Iris pigment epithelial cell (primary cell): ENCODE measurements around the gene CALML5.
A peak's percentile ranks its signal among the peaks of the same experiment; 100 is the strongest.

ENCODE experiments used
- DNase-seq: peaks from one replicate; pipeline ENCODE4 v3.0.0-alpha.2; 2011; ENCODE audit warnings: low read depth

Gene CALML5, protein sequence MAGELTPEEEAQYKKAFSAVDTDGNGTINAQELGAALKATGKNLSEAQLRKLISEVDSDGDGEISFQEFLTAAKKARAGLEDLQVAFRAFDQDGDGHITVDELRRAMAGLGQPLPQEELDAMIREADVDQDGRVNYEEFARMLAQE

GRCh38 chr10:5499493-5500140, at the start of gene CALML5:
Gene CALML5 (minus strand): TSS chr10:5499570. CDS start chr10:5499438, 132 bp downstream.
- no peak for DNase-seq

- no peak for DNase-seq
Observed at GRCh38 chr10:5547931-5548660, 48.7 kb upstream of the CALML5 start.

DNA sequence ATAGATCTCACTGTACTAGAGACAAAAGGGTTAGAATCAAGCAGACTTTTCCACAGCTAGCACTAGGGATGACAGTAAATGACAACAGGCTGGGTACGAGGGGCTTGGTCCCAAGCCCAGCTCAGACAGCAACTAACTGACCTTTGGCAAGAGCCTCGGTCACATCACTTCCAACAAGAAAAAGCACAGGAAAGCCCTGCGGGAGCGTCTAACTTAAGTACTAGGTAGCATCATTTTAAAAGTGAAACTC, 48.2 kb upstream of the CALML5 start:
- peak; percentile 47 for DNase-seq

GRCh38 chr10:5546891-5547680, 47.7 kb upstream of the CALML5 start:
- DNase-seq: peak; percentile 61

- DNase-seq: peak; percentile 95
Observed at GRCh38 chr10:5545778-5546710, 46.7 kb upstream of the CALML5 start.

GRCh38 chr10:5545426-5545777, 46.0 kb upstream of the CALML5 start:
- DNase-seq: no peak

- DNase-seq: no peak
Observed at GRCh38 chr10:5545011-5545410, 45.6 kb upstream of the CALML5 start.

GRCh38 chr10:5544216-5544805, 44.9 kb upstream of the CALML5 start:
- no peak for DNase-seq

DNA sequence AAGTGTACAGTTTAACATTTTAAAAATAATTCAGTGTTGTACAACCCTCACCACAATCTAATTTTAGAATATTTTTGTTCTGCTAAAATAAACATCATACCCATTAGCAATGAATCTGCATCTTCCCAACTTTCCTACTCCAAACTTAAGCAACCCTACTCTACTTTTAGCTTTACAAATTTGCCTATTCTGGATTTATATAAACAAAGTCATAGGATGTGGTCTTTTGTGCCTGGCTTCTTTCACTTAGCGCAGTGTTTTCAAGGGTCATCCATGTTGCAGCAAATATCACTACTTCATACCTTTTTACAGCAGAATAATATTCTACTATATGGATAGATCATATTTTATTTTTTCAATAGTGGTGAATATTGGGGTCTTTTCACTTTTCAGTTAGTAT, 44.3 kb upstream of the CALML5 start:
- no peak for DNase-seq

- DNase-seq: no peak
Observed at GRCh38 chr10:5542100-5542499, 42.7 kb upstream of the CALML5 start.

DNA sequence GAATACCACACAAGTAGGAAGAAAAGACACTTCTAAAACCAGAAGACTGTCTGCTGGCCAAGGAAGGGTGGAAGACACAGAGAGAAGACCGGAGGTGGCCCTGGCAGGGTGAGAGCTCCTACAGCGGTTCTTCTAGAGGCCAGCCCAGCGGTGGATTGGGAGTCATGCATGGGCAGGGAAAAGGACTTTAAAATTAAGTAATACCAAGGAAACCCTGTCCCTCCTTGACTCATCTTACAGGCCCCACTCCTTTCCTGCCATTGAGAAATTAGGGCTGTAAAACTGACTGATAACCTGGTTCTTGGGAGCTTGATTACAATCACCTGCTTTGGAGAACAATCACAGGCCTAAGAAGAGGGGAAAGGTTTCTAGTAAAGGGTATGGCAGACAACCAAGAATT, 41.5 kb upstream of the CALML5 start:
- no peak for DNase-seq

GRCh38 chr10:5540080-5540479, 40.7 kb upstream of the CALML5 start:
- DNase-seq: no peak

GRCh38 chr10:5538892-5539651, 39.7 kb upstream of the CALML5 start:
- no peak for DNase-seq

DNA sequence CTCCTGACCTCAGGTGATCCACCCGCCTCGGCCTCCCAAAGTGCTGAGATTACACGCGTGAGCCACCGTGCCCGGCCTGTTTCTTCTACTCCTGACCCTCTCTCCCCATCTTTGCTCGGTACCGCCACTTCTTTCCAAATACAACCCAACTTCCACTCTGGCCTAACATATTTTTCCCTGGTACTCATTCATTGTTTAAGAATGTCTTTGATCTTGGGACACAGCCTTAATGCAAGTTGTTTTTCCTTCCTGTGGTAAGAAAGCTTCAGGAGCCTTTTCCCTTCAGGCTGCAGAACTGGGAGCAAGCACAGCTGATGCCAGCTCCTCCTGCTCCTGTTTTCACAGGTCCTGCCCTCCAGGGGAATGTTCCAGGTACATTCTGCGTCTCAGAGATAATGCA, 39.1 kb upstream of the CALML5 start:
- DNase-seq: peak; percentile 61

DNA sequence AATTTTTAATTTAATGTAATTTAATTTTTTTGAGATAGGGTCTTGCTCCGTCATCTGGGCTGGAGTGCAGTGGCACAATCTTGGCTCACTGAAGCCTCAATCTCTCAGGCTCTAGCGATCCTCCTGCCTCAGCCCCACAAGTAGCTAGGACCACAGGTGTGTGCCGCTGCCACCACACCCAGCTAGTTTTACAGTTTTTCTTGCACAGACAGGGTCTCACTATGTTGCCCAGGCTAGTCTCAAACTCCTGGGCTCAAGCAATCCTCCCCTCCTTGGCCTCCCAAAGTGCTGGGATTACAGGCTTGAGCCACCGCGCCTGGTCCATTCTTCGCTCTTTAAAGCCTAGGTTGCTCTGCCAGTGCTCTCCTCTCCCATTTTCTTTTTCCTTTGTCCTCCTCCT, 38.3 kb upstream of the CALML5 start:
- DNase-seq: no peak

- no peak for DNase-seq
Observed at GRCh38 chr10:5536486-5537081, 37.2 kb upstream of the CALML5 start.

GRCh38 chr10:5534880-5535856, 35.8 kb upstream of the CALML5 start:
- DNase-seq: peak; percentile 86

DNA sequence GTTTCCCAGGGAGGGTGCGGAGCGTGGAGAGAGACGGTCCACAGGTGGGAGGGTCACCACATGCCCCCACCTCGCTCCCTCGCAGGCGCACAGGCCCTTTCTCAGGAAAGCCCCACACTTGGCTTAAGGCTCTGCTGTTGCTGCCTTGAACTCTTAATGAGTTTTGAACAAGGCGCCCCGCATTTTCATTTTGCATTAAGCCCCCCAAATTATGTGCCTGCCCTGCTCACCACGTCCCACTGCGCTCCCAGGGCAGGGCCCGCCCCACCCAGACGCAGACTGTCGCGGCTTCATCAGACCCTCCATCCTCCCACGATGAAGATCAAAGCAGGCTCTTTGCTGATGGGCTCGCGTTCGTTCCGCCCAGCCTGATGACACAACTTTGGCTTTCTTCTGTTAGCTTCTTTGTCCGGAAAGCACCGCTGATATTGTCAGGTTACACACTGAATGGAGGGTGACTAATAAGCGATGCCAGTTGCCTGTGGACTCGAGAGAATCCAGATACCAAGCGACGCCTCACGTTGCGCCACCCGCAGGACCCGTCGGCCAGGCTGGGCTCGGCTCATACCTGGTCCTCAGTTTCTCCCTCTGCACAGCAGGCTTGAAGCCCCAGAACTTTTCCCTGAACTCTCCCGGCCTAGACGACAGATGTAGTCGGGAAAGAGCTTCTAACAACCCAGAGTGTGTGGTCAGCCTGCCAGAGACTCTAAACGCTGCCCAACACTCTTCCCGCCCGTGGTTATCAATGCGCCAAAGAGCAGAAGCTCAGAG, 34.9 kb upstream of the CALML5 start:
- no peak for DNase-seq
